ENCODE data around the gene CELF1.

The CELF1 gene

GRCh38 chr11:47502767-47503166 is 50.2 kb downstream of the CELF1 start:
- H3K27ac ChIP-seq = no peak overlapping the region
- no peak for TF ChIP-seq CTCF (IDR thresholded peaks at IDR 0.05)
- no peak for DNase-seq (ENCODE audit: low spot score)
- H3K4me3 ChIP-seq = no peak overlapping the region

GRCh38 chr11:47501101-47501500 is 51.8 kb downstream of the CELF1 start:
- no peak for DNase-seq (ENCODE audit: low spot score)
- H3K4me3 ChIP-seq = no peak overlapping the region
- no peak for TF ChIP-seq CTCF (IDR thresholded peaks at IDR 0.05)
- peak overlapping the region in 1 of 2 donors; percentile 29 for H3K27ac ChIP-seq

GRCh38 chr11:47500121-47500520 is 52.8 kb downstream of the CELF1 start:
- Histone ChIP-seq H3K27ac (peak overlapping the region in 1 of 2 donors; percentile 9), H3K4me3 (no peak overlapping the region)
- TF ChIP-seq CTCF (IDR thresholded peaks at IDR 0.05) = no peak
- no peak for DNase-seq (ENCODE audit: low spot score)

GRCh38 chr11:47499614-47500013 is 53.3 kb downstream of the CELF1 start:
- Histone ChIP-seq H3K4me3 (no peak overlapping the region), H3K27ac (peak overlapping the region in 1 of 2 donors; percentile 9)
- DNase-seq (ENCODE audit: low spot score) = no peak
- TF ChIP-seq CTCF (IDR thresholded peaks at IDR 0.05) = no peak

- no peak for DNase-seq (ENCODE audit: low spot score)
- Histone ChIP-seq H3K4me3 (no peak overlapping the region), H3K27ac (peak overlapping the region in 1 of 2 donors; percentile 9)
- TF ChIP-seq CTCF (IDR thresholded peaks at IDR 0.05) = no peak
Measured at GRCh38 chr11:47499161-47499560, 53.8 kb downstream of the CELF1 start.

- H3K4me3 ChIP-seq = no peak overlapping the region
Measured at GRCh38 chr11:47498584-47499152, 54.3 kb downstream of the CELF1 start.

More at GRCh38 chr11:47498584-47499152, 54.3 kb downstream of the CELF1 start:
- H3K27ac ChIP-seq = peak overlapping the region in 1 of 2 donors; percentile 25
- TF ChIP-seq CTCF (IDR thresholded peaks at IDR 0.05) = no peak
- no peak for DNase-seq (ENCODE audit: low spot score)
